IMR-90 (cell line): Measurements from ENCODE around the gene CLRN1. TPM values are rescaled to one million over a fixed set of nuclear protein-coding genes. Genes with fewer than 3 reads are reported as not detected.

ENCODE experiments used
- ATAC-seq: fragments of 200-7000 bp; cut with Tn5 transposase; 2 replicates; pipeline ENCODE4 v1.9.1; 2020; ENCODE audit warnings: low read depth, mild to moderate bottlenecking, moderate library complexity
- BruUV-seq: library from RNA; stranded (reverse); fragments of 400-500 nt; replicated peaks from 2 replicates; lab custom pipeline; 2021; lab: Mats Ljungman, UMichigan
- CTCF ChIA-PET: fragments of 300-600 bp; formaldehyde crosslinking; extraction: SDS; loops from one replicate; lab custom pipeline; 2021; ENCODE audit warnings: antibody characterized with exemption; lab: Yijun Ruan, JAX
- POLR2A ChIA-PET: fragments of 300-600 bp; sonication (Branson Sonifier 250); formaldehyde crosslinking; loops from one replicate; lab custom pipeline; 2022; ENCODE audit warnings: antibody characterized with exemption; ENCODE audit not compliant: unreplicated experiment; lab: Charles Lee
- DNase-seq: peaks from one replicate; pipeline ENCODE4 v3.0.0; 2013
- H2AFZ ChIP-seq: replicated peaks from 2 replicates; pipeline ENCODE3; 2013; ENCODE audit warnings: low read length, mild to moderate bottlenecking; ENCODE audit not compliant: poor library complexity
- H2AK5ac ChIP-seq: 2 replicates; pipeline ENCODE4 v1.6.1; 2013; ENCODE audit warnings: low read depth, low read length, inconsistent platforms
- H2AK9ac ChIP-seq: replicated peaks from 2 replicates; pipeline ENCODE3; 2013; ENCODE audit warnings: mild to moderate bottlenecking, low read depth, low read length, moderate library complexity; ENCODE audit not compliant: poor library complexity
- H2BK120ac ChIP-seq: 2 replicates; pipeline ENCODE4 v1.6.1; 2013; ENCODE audit warnings: low read depth, low read length, inconsistent platforms
- H2BK15ac ChIP-seq: 3 replicates; pipeline ENCODE4 v1.6.1; 2013; ENCODE audit warnings: low read depth, low read length, inconsistent platforms
- H2BK20ac ChIP-seq: 2 replicates; pipeline ENCODE4 v1.6.1; 2013; ENCODE audit warnings: low read depth, mild to moderate bottlenecking, inconsistent platforms, low read length, moderate library complexity
- H2BK5ac ChIP-seq: 2 replicates; pipeline ENCODE4 v1.6.1; 2013; ENCODE audit warnings: mild to moderate bottlenecking, low read depth, low read length, inconsistent platforms; ENCODE audit not compliant: poor library complexity, severe bottlenecking
- H3K14ac ChIP-seq: replicated peaks from 2 replicates; pipeline ENCODE4 v1.6.1; 2013; ENCODE audit warnings: low read depth, low read length, inconsistent platforms
- H3K18ac ChIP-seq: 2 replicates; pipeline ENCODE4 v1.6.1; 2013; ENCODE audit warnings: low read depth, low read length, control low read depth
- H3K23ac ChIP-seq: 2 replicates; pipeline ENCODE4 v1.6.1; 2013; ENCODE audit warnings: low read depth, low read length, inconsistent platforms
- H3K27ac ChIP-seq: 2 replicates; pipeline ENCODE4 v1.5.1; 2013; ENCODE audit warnings: mild to moderate bottlenecking, control low read depth, low read length; ENCODE audit not compliant: insufficient read depth
- H3K27me3 ChIP-seq: 2 replicates; pipeline ENCODE4 v1.6.1; 2013; ENCODE audit warnings: low read length; ENCODE audit not compliant: control insufficient read depth, insufficient read depth
- H3K36me3 ChIP-seq: 2 replicates; pipeline ENCODE4 v1.6.1; 2013; ENCODE audit warnings: low read length, mixed read lengths; ENCODE audit not compliant: control insufficient read depth, insufficient read depth
- H3K4ac ChIP-seq: 2 replicates; pipeline ENCODE4 v1.6.1; 2013; ENCODE audit warnings: low read depth, low read length, inconsistent platforms
- H3K4me1 ChIP-seq: 2 replicates; pipeline ENCODE4 v1.6.1; 2013; ENCODE audit warnings: low read length, mixed read lengths; ENCODE audit not compliant: control insufficient read depth, insufficient read depth
- H3K4me2 ChIP-seq: 2 replicates; pipeline ENCODE4 v1.6.1; 2013; ENCODE audit warnings: low read depth, mild to moderate bottlenecking, control low read depth, low read length, moderate library complexity
- H3K4me3 ChIP-seq: 2 replicates; pipeline ENCODE4 v1.5.1; 2013; ENCODE audit warnings: low read depth, mild to moderate bottlenecking, control low read depth, low read length, moderate library complexity; ENCODE audit not compliant: insufficient read depth
- H3K56ac ChIP-seq: 2 replicates; pipeline ENCODE4 v1.6.1; 2013; ENCODE audit warnings: low read length, inconsistent platforms; ENCODE audit not compliant: insufficient read depth; ENCODE audit errors: extremely low read depth
- H3K79me1 ChIP-seq, 2 experiments: 2 replicates each; pipeline ENCODE4 v1.6.1; 2013; ENCODE audit warnings: low read length in 2 of 2, inconsistent platforms in 1 of 2, low read depth in 1 of 2
- H3K9ac ChIP-seq: 2 replicates; pipeline ENCODE4 v1.6.1; 2013; ENCODE audit warnings: low read depth, low read length, control low read depth
- H3K9me1 ChIP-seq: 2 replicates; pipeline ENCODE4 v1.6.1; 2013; ENCODE audit warnings: low read length, inconsistent platforms; ENCODE audit not compliant: insufficient read depth
- H3K9me3 ChIP-seq: 2 replicates; pipeline ENCODE4 v1.6.1; 2013; ENCODE audit warnings: low read length; ENCODE audit not compliant: control insufficient read depth, insufficient read depth
- H4K20me1 ChIP-seq: 2 replicates; pipeline ENCODE4 v1.6.1; 2013; ENCODE audit warnings: low read length, inconsistent platforms; ENCODE audit not compliant: insufficient read depth
- H4K5ac ChIP-seq: 2 replicates; pipeline ENCODE4 v1.6.1; 2013; ENCODE audit warnings: mild to moderate bottlenecking, low read depth, low read length, control low read depth
- H4K8ac ChIP-seq, 2 experiments: 2 replicates each; pipeline ENCODE4 v1.6.1; 2013; ENCODE audit warnings: low read depth in 2 of 2, low read length in 2 of 2, control low read depth in 1 of 2, inconsistent platforms in 1 of 2
- H4K91ac ChIP-seq: 2 replicates; pipeline ENCODE4 v1.6.1; 2013; ENCODE audit warnings: low read depth, low read length, inconsistent platforms; ENCODE audit not compliant: insufficient read depth
- BHLHE40 ChIP-seq: fragments of 150-350 bp; IDR thresholded peaks from 2 replicates; pipeline ENCODE4 v1.6.1; 2016; ENCODE audit warnings: mild to moderate bottlenecking, low read depth, low read length
- CEBPB ChIP-seq: IDR thresholded peaks from 2 replicates; pipeline ENCODE4 v1.6.1; 2012; ENCODE audit warnings: low read depth, low read length, improper control_type of control experiment
- CHD1 ChIP-seq: IDR thresholded peaks from 2 replicates; pipeline ENCODE4 v1.6.1; 2012; ENCODE audit warnings: low read depth, low read length, improper control_type of control experiment
- ELK1 ChIP-seq: fragments of 150-350 bp; IDR thresholded peaks from 2 replicates; pipeline ENCODE4 v1.6.1; 2016; ENCODE audit warnings: low read depth, mild to moderate bottlenecking, low read length, moderate library complexity, borderline replicate concordance
- FOS ChIP-seq: fragments of 150-350 bp; IDR thresholded peaks from 2 replicates; pipeline ENCODE4 v1.6.1; 2016; ENCODE audit warnings: low read depth, low read length
- MAFK ChIP-seq: IDR thresholded peaks from 2 replicates; pipeline ENCODE4 v1.6.1; 2012; ENCODE audit warnings: low read depth, low read length, improper control_type of control experiment
- MAZ ChIP-seq: IDR thresholded peaks from 2 replicates; pipeline ENCODE4 v1.6.1; 2012; ENCODE audit warnings: low read depth, mild to moderate bottlenecking, low read length, improper control_type of control experiment, moderate library complexity, borderline replicate concordance
- MXI1 ChIP-seq: IDR thresholded peaks from 2 replicates; pipeline ENCODE4 v1.6.1; 2012; ENCODE audit warnings: low read depth, mild to moderate bottlenecking, low read length, moderate library complexity, borderline replicate concordance
- NFE2L2 ChIP-seq: fragments of 150-350 bp; IDR thresholded peaks from 2 replicates; pipeline ENCODE4 v1.6.1; 2016; ENCODE audit warnings: low read depth, mild to moderate bottlenecking, low read length
- POLR2A ChIP-seq: IDR thresholded peaks from 2 replicates; pipeline ENCODE4 v1.6.1; 2012; ENCODE audit warnings: mild to moderate bottlenecking, low read depth, low read length
- RAD21 ChIP-seq: IDR thresholded peaks from 2 replicates; pipeline ENCODE4 v1.6.1; 2012; ENCODE audit warnings: low read length, improper control_type of control experiment
- RCOR1 ChIP-seq: IDR thresholded peaks from 2 replicates; pipeline ENCODE4 v1.6.1; 2012; ENCODE audit warnings: mild to moderate bottlenecking, low read length, improper control_type of control experiment; ENCODE audit not compliant: insufficient replicate concordance
- RFX5 ChIP-seq: IDR thresholded peaks from 2 replicates; pipeline ENCODE4 v1.8.0; 2012; ENCODE audit warnings: low read depth, mild to moderate bottlenecking, low read length, moderate library complexity
- SMC3 ChIP-seq: fragments of 150-350 bp; IDR thresholded peaks from 2 replicates; pipeline ENCODE4 v1.6.1; 2016; ENCODE audit warnings: low read depth, mild to moderate bottlenecking, antibody characterized with exemption, low read length, moderate library complexity
- USF2 ChIP-seq: fragments of 150-350 bp; IDR thresholded peaks from 2 replicates; pipeline ENCODE4 v1.6.1; 2017; ENCODE audit warnings: mild to moderate bottlenecking, antibody characterized with exemption, low read length, low read depth
- WGBS, 2 experiments: methylation state at CpG; one replicate each; pipeline versions ENCODE4 v1.1.5 to v1.1.7; 2013; ENCODE audit warnings: missing lambda C conversion rate in 2 of 2; ENCODE audit not compliant: insufficient read length in 1 of 2; ENCODE audit errors: extremely low coverage in 2 of 2; 5-methylcytosine and 5-hydroxymethylcytosine counted together
- dilution Hi-C: fragments of 300-500 bp; cut with HindIII; formaldehyde crosslinking; loops from one replicate; pipeline ENCODE4 v1.14.3; 2018; ENCODE audit warnings: low sequenced_read_pairs; ENCODE audit not compliant: unreplicated experiment
- in situ Hi-C: fragments of 300-500 bp; cut with MboI; formaldehyde crosslinking; loops from 3 replicates; pipeline ENCODE4 v1.14.3; 2019; ENCODE audit warnings: low sequenced_read_pairs, inconsistent platforms, mixed read lengths
- intact Hi-C: fragments of 100-400 bp; cut with micrococcal nuclease; formaldehyde crosslinking; loops from 2 replicates; pipeline ENCODE4 v1.10.0; 2022
- polyA plus RNA-seq, 3 experiments: library from polyadenylated mRNA; depleted of rRNA; stranded (reverse); fragments of >200 nt; gene quantifications; 2 replicates each; pipeline ENCODE4 v1.2.3, GENCODE V29; 2012; ENCODE audit warnings: low replicate concordance in 1 of 3
- total RNA-seq: library from RNA; depleted of rRNA; stranded (reverse); fragments of >200 nt; gene quantifications from 2 replicates; pipeline ENCODE4 v1.2.3, GENCODE V29; 2012
- TF ChIP-seq, protein P1 (sequence below): conservative IDR thresholded peaks from 2 replicates; pipeline ENCODE4 v1.5.1; 2012; ENCODE audit warnings: mild to moderate bottlenecking, low read depth, low read length, improper control_type of control experiment

The CLRN1 gene
- total and polyA plus RNA-seq, 2 of the 4 experiments (the other 2 are of a cell fraction): not detected

DNA sequence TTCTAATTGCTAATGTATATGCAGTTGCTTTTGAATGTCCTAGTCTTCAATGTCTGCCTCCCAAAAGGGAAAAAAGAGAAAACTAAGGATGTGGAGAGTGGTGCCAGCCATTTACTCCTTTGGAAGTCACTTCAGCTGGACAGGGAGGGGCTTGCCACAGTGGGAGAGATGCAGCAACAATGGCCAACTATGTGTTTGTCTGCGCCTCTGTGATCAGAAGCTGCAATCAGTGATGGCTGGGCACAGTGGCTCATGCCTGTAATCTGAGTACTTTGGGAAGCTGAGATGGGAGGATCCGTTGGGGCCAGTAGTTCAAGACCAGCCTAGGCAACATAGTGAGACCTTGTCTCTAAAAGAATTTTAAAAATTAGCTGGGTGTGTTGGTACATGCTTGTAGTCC lies 16.7 kb upstream of the CLRN1 start:
- Histone ChIP-seq H3K4me3 (no peak overlapping the region), H2BK120ac (no peak overlapping the region), H3K18ac (no peak overlapping the region), H2AK9ac (no peak overlapping the region), H3K4ac (no peak overlapping the region), H3K23ac (no peak overlapping the region), H3K56ac (no peak overlapping the region), H3K27ac (no peak overlapping the region), H2AFZ (no peak overlapping the region), H4K20me1 (no peaks in the 10 kb centered on the region), H3K36me3 (no peaks in the 10 kb centered on the region), H3K27me3 (0 out of 2 replicates have a peak, but pooled peaks cover 2% of the 10 kb centered on the region), H3K9me1 (no peaks in the 10 kb centered on the region), H4K5ac (no peak overlapping the region), H3K9me3 (no peaks in the 10 kb centered on the region), H2BK20ac (no peak overlapping the region), H3K9ac (no peak overlapping the region), H2BK15ac (no peak overlapping the region), H2AK5ac (no peak overlapping the region), H3K4me1 (no peaks in the 10 kb centered on the region), H3K4me2 (no peak overlapping the region), H3K79me1 (no peaks in the 10 kb centered on the region), H4K91ac (no peak overlapping the region), H4K8ac (no peak overlapping the region), H2BK5ac (no peak overlapping the region), H3K14ac (no peak overlapping the region)
- dilution Hi-C loops: no loop called here
- BruUV-seq: no TSS peak
- intact Hi-C loops: no loop called here
- no peak for TF ChIP-seq RFX5
- TF ChIP-seq RCOR1: no peak
- TF ChIP-seq FOS: no peak
- no peak for TF ChIP-seq CEBPB
- TF ChIP-seq USF2: no peak
- no peak for TF ChIP-seq ELK1
- TF ChIP-seq MAZ: no peak
- TF ChIP-seq BHLHE40: no peak
- no peak for TF ChIP-seq MAFK
- TF ChIP-seq MXI1: no peak
- no peak for TF ChIP-seq RAD21
- TF ChIP-seq NFE2L2: no peak
- TF ChIP-seq, protein P1, sequence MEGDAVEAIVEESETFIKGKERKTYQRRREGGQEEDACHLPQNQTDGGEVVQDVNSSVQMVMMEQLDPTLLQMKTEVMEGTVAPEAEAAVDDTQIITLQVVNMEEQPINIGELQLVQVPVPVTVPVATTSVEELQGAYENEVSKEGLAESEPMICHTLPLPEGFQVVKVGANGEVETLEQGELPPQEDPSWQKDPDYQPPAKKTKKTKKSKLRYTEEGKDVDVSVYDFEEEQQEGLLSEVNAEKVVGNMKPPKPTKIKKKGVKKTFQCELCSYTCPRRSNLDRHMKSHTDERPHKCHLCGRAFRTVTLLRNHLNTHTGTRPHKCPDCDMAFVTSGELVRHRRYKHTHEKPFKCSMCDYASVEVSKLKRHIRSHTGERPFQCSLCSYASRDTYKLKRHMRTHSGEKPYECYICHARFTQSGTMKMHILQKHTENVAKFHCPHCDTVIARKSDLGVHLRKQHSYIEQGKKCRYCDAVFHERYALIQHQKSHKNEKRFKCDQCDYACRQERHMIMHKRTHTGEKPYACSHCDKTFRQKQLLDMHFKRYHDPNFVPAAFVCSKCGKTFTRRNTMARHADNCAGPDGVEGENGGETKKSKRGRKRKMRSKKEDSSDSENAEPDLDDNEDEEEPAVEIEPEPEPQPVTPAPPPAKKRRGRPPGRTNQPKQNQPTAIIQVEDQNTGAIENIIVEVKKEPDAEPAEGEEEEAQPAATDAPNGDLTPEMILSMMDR: no peak
- no peak for TF ChIP-seq SMC3
- TF ChIP-seq POLR2A: no peak
- TF ChIP-seq CHD1: no peak
- no peak for DNase-seq
- 86% methylated on average over 1 of the region's 2 CpGs; no CpG with 5 or more reads in 1 of the 2 experiments for WGBS, 2 experiments
- ChIA-PET POLR2A (no interaction called here), CTCF (no interaction called here)
- ATAC-seq: no peak
- in situ Hi-C loops: no loop called here
